Liver (tissue), 3 donors: ENCODE results near the gene HSP90AB1.

Experiments
- ATF3 ChIP-seq: IDR thresholded peaks from 2 replicates; pipeline ENCODE4 v1.6.1; 2016; ENCODE audit warnings: antibody characterized with exemption
- CTCF ChIP-seq: fragments of 150-350 bp; IDR thresholded peaks from 2 replicates; pipeline ENCODE4 v1.5.1; 2017; ENCODE audit warnings: improper control_type of control experiment, low read depth, low read length; ENCODE audit not compliant: missing input control
- EGR1 ChIP-seq, 2 donors: IDR thresholded peaks; 2 replicates each; pipeline ENCODE4 v1.6.1; 2016 to 2018; ENCODE audit warnings: antibody characterized with exemption in 2 of 2, low read depth in 2 of 2
- FOXA1 ChIP-seq: IDR thresholded peaks from 2 replicates; pipeline ENCODE4 v1.6.1; 2016; ENCODE audit warnings: antibody characterized with exemption
- GABPA ChIP-seq, 2 donors: IDR thresholded peaks in 1 of 2; conservative IDR thresholded peaks in 1 of 2; 2 replicates each; pipeline ENCODE4 v1.6.1; 2016; ENCODE audit warnings: antibody characterized with exemption in 2 of 2, mild to moderate bottlenecking in 1 of 2, moderate library complexity in 1 of 2
- HNF4G ChIP-seq: IDR thresholded peaks from 2 replicates; pipeline ENCODE4 v1.6.1; 2016; ENCODE audit warnings: antibody characterized with exemption
- JUND ChIP-seq, 2 donors: IDR thresholded peaks; 2 replicates each; pipeline ENCODE4 v1.6.1; 2016; ENCODE audit warnings: antibody characterized with exemption in 2 of 2
- MAX ChIP-seq: IDR thresholded peaks from 2 replicates; pipeline ENCODE4 v1.6.1; 2016; ENCODE audit warnings: antibody characterized with exemption
- NR2F2 ChIP-seq: IDR thresholded peaks from 2 replicates; pipeline ENCODE4 v1.6.1; 2016; ENCODE audit warnings: antibody characterized with exemption
- RAD21 ChIP-seq, 2 donors: IDR thresholded peaks; 2 replicates each; pipeline ENCODE4 v1.6.1; 2016; ENCODE audit warnings: antibody characterized with exemption in 2 of 2, mild to moderate bottlenecking in 2 of 2
- REST ChIP-seq: IDR thresholded peaks from 2 replicates; pipeline ENCODE4 v1.6.1; 2016; ENCODE audit warnings: antibody characterized with exemption, mild to moderate bottlenecking
- RXRA ChIP-seq, 2 donors: IDR thresholded peaks; 2 replicates each; pipeline ENCODE4 v1.6.1; 2017 to 2018; ENCODE audit warnings: antibody characterized with exemption in 2 of 2, mild to moderate bottlenecking in 1 of 2
- TAF1 ChIP-seq: conservative IDR thresholded peaks from 2 replicates; pipeline ENCODE4 v1.6.1; 2016; ENCODE audit warnings: antibody characterized with exemption, mild to moderate bottlenecking
- YY1 ChIP-seq: IDR thresholded peaks from 2 replicates; pipeline ENCODE4 v1.6.1; 2016; ENCODE audit warnings: antibody characterized with exemption, mild to moderate bottlenecking
- donor health status: healthy.
- donor health status: healthy.

- no peak for TF ChIP-seq CTCF
- TF ChIP-seq MAX = no peak
- no peak for TF ChIP-seq ATF3
- no peak for TF ChIP-seq RAD21 (IDR thresholded peaks at IDR 0.05)
- TF ChIP-seq FOXA1 = no peak
- TF ChIP-seq JUND (IDR thresholded peaks at IDR 0.05) = no peak
- no peak for TF ChIP-seq TAF1
- no peak for TF ChIP-seq HNF4G
- no peak for TF ChIP-seq YY1
- TF ChIP-seq EGR1 (IDR thresholded peaks at IDR 0.05; ENCODE audit: low read depth in 2 of 2) = no peak
- TF ChIP-seq GABPA (IDR thresholded peaks at IDR 0.05 in 1 of 2, conservative IDR thresholded peaks at IDR 0.05 in 1 of 2) = no peak
- no peak for TF ChIP-seq RXRA (IDR thresholded peaks at IDR 0.05)
- TF ChIP-seq REST = no peak
- no peak for TF ChIP-seq NR2F2
These were observed 38.0 kb downstream of the HSP90AB1 start for GRCh38 chr6:44284867-44285266.
